ENCODE results near the gene PFDN1. TPM values are rescaled to one million over a fixed set of nuclear protein-coding genes. Genes with fewer than 3 reads are reported as not detected.

PFDN1 gene
- total and polyA plus RNA-seq, 12 donors: 49.1 to 194 (median 86.8) TPM

- Histone ChIP-seq H3K27ac (no peak overlapping the region), H3K4me3 (no peak overlapping the region), H3K9me3 (replicated peaks in 1 of 3) (no peaks in the 10 kb centered on the region), H3K36me3 (replicated peaks in 1 of 2) (no peaks in the 10 kb centered on the region), H3K4me1 (replicated peaks in 1 of 2) (peaks cover 4 to 20% of the 10 kb centered on the region in 2 donors), H3K27me3 (no peaks in the 10 kb centered on the region)
- DNase-seq: no peak
- TF ChIP-seq POLR2A (IDR thresholded peaks at IDR 0.05) (no peak), CTCF (IDR thresholded peaks at IDR 0.05) (no peak)
- intact Hi-C loops (cut with DNase I): no loop called here
Measured at GRCh38 chr5:140208065-140208464, 94.8 kb downstream of the PFDN1 start.

GRCh38 chr5:140207250-140207964 is 95.5 kb downstream of the PFDN1 start:
- peaks cover 7 to 27% of the 10 kb centered on the region in 2 donors for H3K4me1 ChIP-seq (replicated peaks in 1 of 2)
- 46 to 68% (median 55%) methylated on average over 2 of the region's 2 CpGs for WGBS, 4 donors
- no peaks in the 10 kb centered on the region for H3K9me3 ChIP-seq (replicated peaks in 1 of 3)
- no peak overlapping the region for H3K4me3 ChIP-seq
- TF ChIP-seq CTCF (IDR thresholded peaks at IDR 0.05) (no peak), POLR2A (IDR thresholded peaks at IDR 0.05) (no peak)
- intact Hi-C loops (cut with DNase I): no loop called here
- no peak overlapping the region for H3K27ac ChIP-seq
- no peaks in the 10 kb centered on the region for H3K36me3 ChIP-seq (replicated peaks in 1 of 2)
- no peaks in the 10 kb centered on the region for H3K27me3 ChIP-seq
- no peak for DNase-seq

GRCh38 chr5:140205952-140206351 is 96.9 kb downstream of the PFDN1 start:
- intact Hi-C loops (cut with DNase I): no loop called here
- H3K4me3 ChIP-seq: no peak overlapping the region
- no peaks in the 10 kb centered on the region for H3K9me3 ChIP-seq (replicated peaks in 1 of 3)
- H3K27ac ChIP-seq: peak overlapping the region in 3 of 5 donors; percentile 7 to 70 (median 16)
- peaks cover 14 to 35% of the 10 kb centered on the region in 2 donors for H3K4me1 ChIP-seq (replicated peaks in 1 of 2)
- no peak for DNase-seq
- WGBS, 4 donors: 86 to 90% (median 88%) methylated on average over 4 of the region's 4 CpGs
- no peaks in the 10 kb centered on the region for H3K36me3 ChIP-seq (replicated peaks in 1 of 2)
- TF ChIP-seq CTCF (IDR thresholded peaks at IDR 0.05): no peak
- no peak for TF ChIP-seq POLR2A (IDR thresholded peaks at IDR 0.05)
- no peaks in the 10 kb centered on the region for H3K27me3 ChIP-seq

- peak overlapping the region in 3 of 5 donors; percentile 6 to 70 (median 7) for H3K27ac ChIP-seq
- H3K27me3 ChIP-seq: no peaks in the 10 kb centered on the region
- intact Hi-C loops (cut with DNase I): no loop called here
- no peaks in the 10 kb centered on the region for H3K9me3 ChIP-seq (replicated peaks in 1 of 3)
- WGBS, 4 donors: 46 to 57% (median 50%) methylated on average over 2 of the region's 2 CpGs
- DNase-seq: peak in 2 of 7 donors; percentile 29 to 36
- TF ChIP-seq POLR2A (IDR thresholded peaks at IDR 0.05) (no peak), CTCF (IDR thresholded peaks at IDR 0.05) (no peak)
- H3K4me1 ChIP-seq (replicated peaks in 1 of 2): peaks cover 14 to 35% of the 10 kb centered on the region in 2 donors
- no peaks in the 10 kb centered on the region for H3K36me3 ChIP-seq (replicated peaks in 1 of 2)
- no peak overlapping the region for H3K4me3 ChIP-seq
Measured at GRCh38 chr5:140205216-140205615, 97.7 kb downstream of the PFDN1 start.

Measured in adrenal gland (tissue), 12 donors.